Vagina (tissue), 2 donors: ENCODE data around the gene OCSTAMP. TPM values are rescaled to one million over a fixed set of nuclear protein-coding genes. Genes with fewer than 3 reads are reported as not detected.

Experiments used
- DNase-seq, 2 donors: peaks; one replicate each; pipeline ENCODE4 v3.0.0-alpha.2; 2017; ENCODE audit errors: extremely low spot score in 2 of 2
- H3K27ac ChIP-seq: fragments of 200-600 bp; sonication (generic); one replicate; pipeline ENCODE4 v1.5.1; 2019
- H3K27me3 ChIP-seq: fragments of 200-600 bp; sonication (generic); one replicate; pipeline ENCODE4 v1.5.1; 2019
- H3K36me3 ChIP-seq, 2 donors: fragments of 200-600 bp; sonication (generic); one replicate each; pipeline ENCODE4 v1.5.1; 2017 to 2019
- H3K4me1 ChIP-seq: fragments of 200-600 bp; sonication (generic); one replicate; pipeline ENCODE4 v1.5.1; 2019
- H3K4me3 ChIP-seq, 2 donors: fragments of 200-600 bp; sonication (generic); 1 replicate in 1 of 2; 2 replicates in 1 of 2; pipeline ENCODE4 v1.5.1; 2016 to 2019
- H3K9me3 ChIP-seq: fragments of 200-600 bp; sonication (generic); one replicate; pipeline ENCODE4 v1.5.1; 2019
- CTCF ChIP-seq, 3 experiments: fragments of 450-650 bp in 2 of 3; fragments of 200-600 bp in 1 of 3; sonication (generic) in 1 of 3; IDR thresholded peaks; one replicate each; pipeline ENCODE4 v1.5.1; 2017 to 2019; ENCODE audit warnings: antibody characterized with exemption in 3 of 3, mild to moderate bottlenecking in 2 of 3, moderate library complexity in 2 of 3
- POLR2A ChIP-seq, 2 donors: fragments of 450-650 bp; IDR thresholded peaks; one replicate each; pipeline ENCODE4 v1.6.1; 2017; ENCODE audit warnings: antibody characterized with exemption in 2 of 2, mild to moderate bottlenecking in 2 of 2, moderate library complexity in 2 of 2
- POLR2AphosphoS5 ChIP-seq, 2 donors: sonication (generic); formaldehyde crosslinking; IDR thresholded peaks; one replicate each; pipeline ENCODE4 v1.9.0; 2017; ENCODE audit warnings: antibody characterized with exemption in 2 of 2, mild to moderate bottlenecking in 2 of 2, low read depth in 1 of 2; ENCODE audit not compliant: insufficient read depth in 1 of 2
- intact Hi-C: fragments of 100-400 bp; cut with DNase I; formaldehyde crosslinking; loops from one replicate; pipeline ENCODE4 v1.15.1; 2023
- total RNA-seq: library from RNA; depleted of rRNA; stranded (reverse); fragments of >200 nt; gene quantifications from one replicate; pipeline ENCODE4 v1.2.3, GENCODE V29; 2016

OCSTAMP gene
- total RNA-seq, 1 donor from 2014 or later = not detected

- Histone ChIP-seq H3K9me3 (no peaks in the 10 kb centered on the region), H3K27me3 (no peaks in the 10 kb centered on the region), H3K4me1 (no peaks in the 10 kb centered on the region), H3K36me3 (no peaks in the 10 kb centered on the region), H3K27ac (no peak overlapping the region), H3K4me3 (no peak overlapping the region)
- no peak for TF ChIP-seq POLR2AphosphoS5 (IDR thresholded peaks at IDR 0.05; ENCODE audit: insufficient read depth in 1 of 2, low read depth in 1 of 2)
- no peak for TF ChIP-seq POLR2A (IDR thresholded peaks at IDR 0.05)
- no peak for TF ChIP-seq CTCF (IDR thresholded peaks at IDR 0.05)
- intact Hi-C loops = no loop called here
- DNase-seq = no peak
These were observed 5.9 kb downstream of the OCSTAMP start for GRCh38 chr20:46544576-46544975.

GRCh38 chr20:46543959-46544358, 6.5 kb downstream of the OCSTAMP start:
- Histone ChIP-seq H3K4me3 (no peak overlapping the region), H3K36me3 (no peaks in the 10 kb centered on the region), H3K27me3 (no peaks in the 10 kb centered on the region), H3K27ac (no peak overlapping the region), H3K9me3 (no peaks in the 10 kb centered on the region), H3K4me1 (no peaks in the 10 kb centered on the region)
- no peak for TF ChIP-seq POLR2AphosphoS5 (IDR thresholded peaks at IDR 0.05; ENCODE audit: insufficient read depth in 1 of 2, low read depth in 1 of 2)
- intact Hi-C loops = no loop called here
- DNase-seq = no peak

- no peak for DNase-seq
- H3K9me3 ChIP-seq = no peaks in the 10 kb centered on the region
- no peak overlapping the region for H3K4me3 ChIP-seq
- no peak overlapping the region for H3K27ac ChIP-seq
- intact Hi-C loops = no loop called here
- H3K4me1 ChIP-seq = no peaks in the 10 kb centered on the region
- no peaks in the 10 kb centered on the region for H3K27me3 ChIP-seq
- no peaks in the 10 kb centered on the region for H3K36me3 ChIP-seq
- no peak for TF ChIP-seq CTCF (IDR thresholded peaks at IDR 0.05)
- TF ChIP-seq POLR2A (IDR thresholded peaks at IDR 0.05) = no peak
- no peak for TF ChIP-seq POLR2AphosphoS5 (IDR thresholded peaks at IDR 0.05; ENCODE audit: insufficient read depth in 1 of 2, low read depth in 1 of 2)
These were observed 7.4 kb downstream of the OCSTAMP start for GRCh38 chr20:46543033-46543432.

- TF ChIP-seq POLR2AphosphoS5 (IDR thresholded peaks at IDR 0.05; ENCODE audit: insufficient read depth in 1 of 2, low read depth in 1 of 2) (no peak), POLR2A (IDR thresholded peaks at IDR 0.05) (no peak), CTCF (IDR thresholded peaks at IDR 0.05) (no peak)
- Histone ChIP-seq H3K27me3 (no peaks in the 10 kb centered on the region), H3K4me1 (no peaks in the 10 kb centered on the region), H3K4me3 (no peak overlapping the region), H3K9me3 (no peaks in the 10 kb centered on the region), H3K27ac (no peak overlapping the region), H3K36me3 (no peaks in the 10 kb centered on the region)
- intact Hi-C loops = no loop called here
- DNase-seq = no peak
These were observed 9.1 kb downstream of the OCSTAMP start for GRCh38 chr20:46541229-46541935.

GRCh38 chr20:46539113-46539512, 11.3 kb downstream of the OCSTAMP start:
- Histone ChIP-seq H3K27ac (no peak overlapping the region), H3K4me1 (no peaks in the 10 kb centered on the region), H3K27me3 (no peaks in the 10 kb centered on the region), H3K9me3 (no peaks in the 10 kb centered on the region), H3K4me3 (no peak overlapping the region), H3K36me3 (no peaks in the 10 kb centered on the region)
- TF ChIP-seq CTCF (IDR thresholded peaks at IDR 0.05) = no peak
- TF ChIP-seq POLR2AphosphoS5 (IDR thresholded peaks at IDR 0.05; ENCODE audit: insufficient read depth in 1 of 2, low read depth in 1 of 2) = no peak
- TF ChIP-seq POLR2A (IDR thresholded peaks at IDR 0.05) = no peak
- no peak for DNase-seq
- intact Hi-C loops = no loop called here
